ENCODE measurements around the gene OGN. TPM values are rescaled to one million over a fixed set of nuclear protein-coding genes. Genes with fewer than 3 reads are reported as not detected.

Gene OGN
- total RNA-seq, 1 donor from 2014 or later = not detected

DNA sequence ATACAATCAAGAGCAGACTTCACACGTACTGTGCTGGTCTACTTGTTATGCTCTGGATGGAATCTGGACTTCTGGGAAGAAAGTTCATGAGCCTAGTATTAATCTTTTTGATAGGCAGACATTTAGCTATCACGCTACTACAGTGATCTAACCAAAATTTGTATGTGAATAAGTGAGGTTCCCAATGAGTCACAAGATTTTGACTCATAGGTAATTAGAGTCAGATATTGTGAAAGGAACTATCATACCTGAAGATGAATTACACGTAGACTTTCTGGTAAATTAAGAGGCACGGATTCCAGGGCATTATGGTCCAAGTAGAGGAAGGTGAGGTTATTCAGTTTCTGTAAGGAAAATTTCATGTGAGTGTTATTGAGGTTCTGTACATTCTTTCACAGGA lies 18.4 kb downstream of the OGN start:
- H3K4me3 ChIP-seq (ENCODE audit: low read depth, low read length) = no peak overlapping the region
- DNase-seq (ENCODE audit: low read depth) = no peak
- no peak for TF ChIP-seq CTCF (conservative IDR thresholded peaks at IDR 0.05; ENCODE audit: low read depth, low read length)

DNA sequence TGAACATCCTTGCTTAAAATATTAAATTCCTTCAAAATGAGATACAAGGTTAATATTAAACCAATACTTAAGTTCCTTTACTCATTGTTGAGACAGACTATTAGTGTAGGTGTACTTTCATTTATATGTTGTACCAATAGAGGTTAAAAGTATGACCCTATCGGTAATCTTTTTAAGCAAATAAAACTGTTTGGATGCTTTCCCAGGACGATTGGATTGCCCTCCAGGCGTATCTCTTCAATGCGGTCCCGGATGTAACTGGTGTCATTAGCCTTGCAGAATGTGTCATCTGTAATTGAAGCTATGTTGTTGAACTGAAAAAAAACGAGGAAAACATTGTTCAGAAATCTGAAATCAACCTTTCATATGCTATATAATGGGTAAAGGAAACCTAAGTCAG lies 18.9 kb downstream of the OGN start:
- H3K4me3 ChIP-seq (ENCODE audit: low read depth, low read length) = no peak overlapping the region
- no peak for TF ChIP-seq CTCF (conservative IDR thresholded peaks at IDR 0.05; ENCODE audit: low read depth, low read length)

GRCh38 chr9:92385001-92385400 lies 19.4 kb downstream of the OGN start:
- DNase-seq (ENCODE audit: low read depth) = no peak
- no peak for TF ChIP-seq CTCF (conservative IDR thresholded peaks at IDR 0.05; ENCODE audit: low read depth, low read length)
- no peak overlapping the region for H3K4me3 ChIP-seq (ENCODE audit: low read depth, low read length)

More for the DNA sequence above, 18.9 kb downstream of the OGN start:
- no peak for DNase-seq (ENCODE audit: low read depth)

DNA sequence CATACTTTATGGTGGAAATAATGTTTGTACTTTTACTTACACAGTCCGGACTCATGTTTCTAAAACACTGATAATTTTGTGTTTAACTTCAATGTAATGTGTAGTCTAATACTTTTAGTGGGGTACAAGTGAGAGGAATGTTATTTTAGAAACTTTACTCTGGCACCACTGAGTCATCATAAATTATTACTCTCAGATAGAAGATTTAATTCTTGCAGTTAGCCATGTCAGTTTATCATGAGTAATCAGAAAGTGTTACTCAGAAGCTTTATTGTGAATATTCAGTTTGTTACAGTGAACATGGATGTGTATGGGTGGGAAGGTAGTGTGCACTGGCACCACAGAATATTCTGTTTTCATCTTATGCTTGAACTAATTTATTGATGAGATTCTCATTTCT lies 20.0 kb downstream of the OGN start:
- no peak for TF ChIP-seq CTCF (conservative IDR thresholded peaks at IDR 0.05; ENCODE audit: low read depth, low read length)
- no peak for DNase-seq (ENCODE audit: low read depth)
- H3K4me3 ChIP-seq (ENCODE audit: low read depth, low read length) = no peak overlapping the region

DNA sequence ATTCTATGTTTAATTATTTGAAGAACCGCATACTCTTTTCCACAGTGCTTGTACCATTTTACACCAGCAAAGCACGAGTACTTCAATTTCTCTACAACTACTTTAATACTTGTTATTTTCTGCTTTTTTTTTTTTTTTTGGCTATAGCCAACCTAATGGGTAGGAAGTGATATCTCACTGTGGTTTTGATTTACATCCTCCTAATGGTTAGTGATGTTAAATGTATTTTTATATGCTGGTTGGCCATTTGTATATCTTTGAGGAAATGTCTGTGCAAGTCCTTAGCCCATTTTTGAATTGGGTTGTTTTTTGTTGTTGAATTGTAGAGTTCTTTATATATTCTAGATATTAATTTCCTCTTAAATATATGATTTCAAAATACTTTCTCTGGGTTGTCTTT lies 22.6 kb downstream of the OGN start:
- DNase-seq (ENCODE audit: low read depth) = no peak
- no peak overlapping the region for H3K4me3 ChIP-seq (ENCODE audit: low read depth, low read length)
- TF ChIP-seq CTCF (conservative IDR thresholded peaks at IDR 0.05; ENCODE audit: low read depth, low read length) = no peak

DNA sequence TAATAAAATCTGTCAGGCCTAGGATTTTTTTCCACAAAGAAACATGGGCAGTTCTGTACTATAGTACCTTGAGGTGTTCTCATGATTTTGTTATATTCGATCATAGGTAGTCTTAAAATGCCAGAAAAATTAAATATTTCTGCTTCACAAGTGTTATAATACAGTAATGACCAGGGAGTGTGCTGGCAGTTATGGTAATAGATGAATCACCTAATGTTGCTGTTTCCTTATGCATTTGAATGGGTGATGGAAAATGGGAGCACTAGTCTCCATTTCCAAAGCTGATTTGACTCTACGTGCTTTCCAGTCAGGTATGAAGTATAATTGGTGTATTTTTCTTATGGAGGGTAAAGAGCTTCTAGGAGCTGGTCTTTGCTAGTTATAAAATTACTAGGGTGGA lies 23.8 kb downstream of the OGN start:
- H3K4me3 ChIP-seq (ENCODE audit: low read depth, low read length) = no peak overlapping the region
- DNase-seq (ENCODE audit: low read depth) = no peak
- no peak for TF ChIP-seq CTCF (conservative IDR thresholded peaks at IDR 0.05; ENCODE audit: low read depth, low read length)

DNA sequence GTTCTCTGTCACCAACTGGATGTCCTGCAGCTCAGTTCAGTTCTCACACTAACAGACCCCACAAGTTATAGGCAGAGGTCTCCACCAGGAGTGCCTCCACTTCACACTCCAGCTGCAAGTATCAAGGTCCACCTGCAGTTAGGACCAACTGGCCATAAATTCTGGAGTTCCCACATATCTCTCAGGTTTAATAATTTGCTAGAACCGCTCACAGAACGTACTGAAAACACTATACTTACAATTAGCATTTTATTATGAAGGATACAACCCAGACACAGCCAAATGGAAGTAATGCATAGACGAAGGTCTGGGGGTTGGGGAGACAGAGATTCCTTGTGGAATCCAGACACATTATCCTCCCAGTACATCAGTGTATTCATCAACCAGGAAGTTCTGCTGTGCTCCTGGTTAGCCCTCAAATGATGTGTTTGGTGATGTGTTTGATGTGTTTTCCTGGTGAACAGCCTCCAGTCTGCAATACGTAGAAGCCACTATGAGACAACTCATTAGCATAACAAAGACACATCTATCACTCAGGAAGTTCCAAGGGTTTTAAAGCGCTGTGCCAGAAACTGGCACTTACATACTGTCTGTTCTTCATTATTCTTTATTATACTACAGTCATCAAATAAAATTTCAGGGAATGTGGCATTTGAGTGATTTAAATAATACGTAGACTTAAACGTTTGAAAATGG lies 25.4 kb downstream of the OGN start:
- DNase-seq (ENCODE audit: low read depth) = no peak
- TF ChIP-seq CTCF (conservative IDR thresholded peaks at IDR 0.05; ENCODE audit: low read depth, low read length) = no peak
- H3K4me3 ChIP-seq (ENCODE audit: low read depth, low read length) = no peak overlapping the region

All from epithelial cell of proximal tubule (primary cell).